ENCODE data around the gene XRN2.

DNA sequence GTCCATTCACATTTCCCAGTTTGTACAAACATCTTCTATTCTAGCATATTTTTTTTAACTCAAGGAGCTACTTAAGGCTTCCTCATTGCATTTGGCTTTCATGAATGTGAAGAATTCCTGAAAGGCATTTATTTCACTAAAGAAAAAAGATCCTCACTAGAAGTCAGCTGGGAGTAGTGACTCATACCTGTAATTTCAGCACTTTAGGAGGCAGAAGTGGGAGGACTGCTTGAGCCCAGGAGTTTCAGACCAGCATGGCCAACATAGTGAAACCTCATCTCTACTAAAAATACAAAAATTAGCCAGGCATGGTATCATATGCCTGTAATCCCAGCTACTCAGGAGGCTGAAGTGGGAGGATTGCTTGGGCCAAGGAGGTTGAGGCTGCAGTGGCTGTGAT is 30.9 kb upstream of the XRN2 start:
- TF ChIP-seq POLR2A (IDR thresholded peaks at IDR 0.05; ENCODE audit: low read length) = no peak
- no peak for TF ChIP-seq GATA1 (IDR thresholded peaks at IDR 0.05; ENCODE audit: low read depth, low read length)

Data from erythroblast (primary cell).